GM23338 (cell line): ENCODE measurements around the gene GTPBP1. TPM values are rescaled to one million over a fixed set of nuclear protein-coding genes. Genes with fewer than 3 reads are reported as not detected.

Source experiments
- ATAC-seq: fragments of 200-7000 bp; cut with Tn5 transposase; 3 replicates; pipeline ENCODE4 v1.9.1; 2020
- DNase-seq: peaks from one replicate; pipeline ENCODE4 v3.0.0-alpha.2; 2015; ENCODE audit warnings: low spot score
- H2AFZ ChIP-seq: fragments of 200-600 bp; sonication (generic); 2 replicates; pipeline ENCODE4 v1.8.0; 2016; ENCODE audit warnings: antibody characterized with exemption, mild to moderate bottlenecking, moderate library complexity
- H3F3A ChIP-seq: fragments of 200-600 bp; sonication (generic); replicated peaks from 2 replicates; pipeline ENCODE4 v1.8.0; 2017; ENCODE audit warnings: antibody characterized with exemption, mixed run types, low read depth
- H3K27ac ChIP-seq: fragments of 200-600 bp; sonication (generic); 2 replicates; pipeline ENCODE4 v1.6.1; 2016; ENCODE audit warnings: low read depth
- H3K27me3 ChIP-seq: fragments of 200-600 bp; sonication (generic); 2 replicates; pipeline ENCODE4 v1.8.0; 2016; ENCODE audit warnings: mild to moderate bottlenecking, mixed run types, moderate library complexity; ENCODE audit not compliant: insufficient read depth
- H3K36me3 ChIP-seq: fragments of 200-600 bp; sonication (generic); 2 replicates; pipeline ENCODE4 v1.8.0; 2016; ENCODE audit warnings: mild to moderate bottlenecking; ENCODE audit not compliant: insufficient read depth
- H3K4me1 ChIP-seq: fragments of 200-600 bp; sonication (generic); 2 replicates; pipeline ENCODE4 v1.8.0; 2016; ENCODE audit warnings: mild to moderate bottlenecking, moderate library complexity; ENCODE audit not compliant: insufficient read depth
- H3K4me2 ChIP-seq: fragments of 200-600 bp; sonication (generic); 2 replicates; pipeline ENCODE4 v1.7.1; 2017; ENCODE audit warnings: mixed run types
- H3K4me3 ChIP-seq: fragments of 200-600 bp; sonication (generic); 2 replicates; pipeline ENCODE4 v1.6.1; 2016; ENCODE audit warnings: mixed run types
- H3K79me2 ChIP-seq: fragments of 200-600 bp; sonication (generic); replicated peaks from 2 replicates; pipeline ENCODE4 v1.8.0; 2017; ENCODE audit warnings: mild to moderate bottlenecking; ENCODE audit not compliant: insufficient read depth
- H3K9me2 ChIP-seq: fragments of 200-600 bp; sonication (generic); 2 replicates; pipeline ENCODE4 v1.8.0; 2017; ENCODE audit not compliant: insufficient read depth
- H4K20me1 ChIP-seq: fragments of 200-600 bp; sonication (generic); replicated peaks from 2 replicates; pipeline ENCODE4 v1.8.0; 2017; ENCODE audit warnings: mild to moderate bottlenecking; ENCODE audit not compliant: insufficient read depth
- H3K27ac Mint-ChIP-seq: 2 replicates; pipeline ENCODE4 v1.8.0; 2020; ENCODE audit warnings: inconsistent platforms, mild to moderate bottlenecking, moderate library complexity, mixed read lengths
- H3K27me3 Mint-ChIP-seq: 3 replicates; pipeline ENCODE4 v1.8.0; 2022; ENCODE audit warnings: low read depth, mild to moderate bottlenecking, moderate library complexity, mixed read lengths, inconsistent platforms; ENCODE audit not compliant: insufficient read depth, poor library complexity
- H3K36me3 Mint-ChIP-seq: 3 replicates; pipeline ENCODE4 v1.8.0; 2021; ENCODE audit warnings: low read depth, mild to moderate bottlenecking, inconsistent platforms, moderate library complexity, mixed read lengths
- H3K4me1 Mint-ChIP-seq: 3 replicates; pipeline ENCODE4 v1.8.0; 2020; ENCODE audit warnings: mild to moderate bottlenecking, inconsistent platforms, mixed read lengths
- H3K4me3 Mint-ChIP-seq: 3 replicates; pipeline ENCODE4 v1.8.0; 2021; ENCODE audit warnings: moderate library complexity, mild to moderate bottlenecking, inconsistent platforms, mixed read lengths
- H3K9me3 Mint-ChIP-seq: 3 replicates; pipeline ENCODE4 v1.8.0; 2020; ENCODE audit warnings: moderate library complexity, mild to moderate bottlenecking, inconsistent platforms, mixed read lengths
- CREB1 ChIP-seq: fragments of 250-450 bp; sonication (Bioruptor Pico); IDR thresholded peaks from 2 replicates; pipeline ENCODE4 v1.5.0; 2020; ENCODE audit warnings: low read depth, mild to moderate bottlenecking, moderate library complexity
- EZH2 ChIP-seq: fragments of 200-600 bp; sonication (generic); IDR thresholded peaks from one replicate; pipeline ENCODE4 v1.8.0; 2017; ENCODE audit warnings: antibody characterized with exemption, mild to moderate bottlenecking, low read depth; ENCODE audit not compliant: unreplicated experiment
- EZH2phosphoT487 ChIP-seq: fragments of 200-600 bp; sonication (generic); IDR thresholded peaks from one replicate; pipeline ENCODE4 v1.8.1; 2018; ENCODE audit warnings: antibody characterized with exemption; ENCODE audit not compliant: unreplicated experiment
- JUNB ChIP-seq: IDR thresholded peaks from one replicate; pipeline ENCODE4 v1.6.1; 2016; ENCODE audit warnings: antibody characterized with exemption; ENCODE audit not compliant: unreplicated experiment
- NANOG ChIP-seq: IDR thresholded peaks from 2 replicates; pipeline ENCODE4 v1.6.1; 2016; ENCODE audit warnings: antibody characterized with exemption, borderline replicate concordance
- POLR2AphosphoS5 ChIP-seq: IDR thresholded peaks from 2 replicates; pipeline ENCODE4 v1.6.1; 2016; ENCODE audit warnings: antibody characterized with exemption, low read depth
- REST ChIP-seq: IDR thresholded peaks from one replicate; pipeline ENCODE4 v1.6.1; 2018; ENCODE audit warnings: antibody characterized with exemption; ENCODE audit not compliant: unreplicated experiment
- STAT1 ChIP-seq: IDR thresholded peaks from one replicate; pipeline ENCODE4 v1.6.1; 2016; ENCODE audit warnings: antibody characterized with exemption; ENCODE audit not compliant: unreplicated experiment
- ZNF114 ChIP-seq: fragments of 250-450 bp; sonication (Bioruptor Pico); IDR thresholded peaks from 2 replicates; pipeline ENCODE4 v1.5.0; 2020; ENCODE audit warnings: mild to moderate bottlenecking, moderate library complexity
- ZNF331 ChIP-seq: fragments of 250-450 bp; sonication (Bioruptor Pico); IDR thresholded peaks from 2 replicates; pipeline ENCODE4 v1.5.0; 2020; ENCODE audit warnings: low read depth, mild to moderate bottlenecking, moderate library complexity
- ZNF462 ChIP-seq: fragments of 250-450 bp; sonication (Bioruptor Pico); IDR thresholded peaks from 2 replicates; pipeline ENCODE4 v1.5.0; 2020; ENCODE audit warnings: mild to moderate bottlenecking, moderate library complexity
- polyA plus RNA-seq: library from polyadenylated mRNA; unstranded; fragments of >200 nt; fragmentation: Nextera tagmentation; extraction: Ambion mirVana; gene quantifications from 2 replicates; pipeline ENCODE4 v1.2.1, GENCODE V29; 2016
- total RNA-seq: library from RNA; depleted of rRNA; stranded (reverse); fragments of >200 nt; shearing (Covaris generic); gene quantifications from 2 replicates; pipeline ENCODE4 v1.2.3, GENCODE V29; 2014
- TF ChIP-seq, protein P1 (sequence below): IDR thresholded peaks from 2 replicates; pipeline ENCODE4 v1.6.1; 2016; ENCODE audit warnings: antibody characterized with exemption
- TF ChIP-seq, protein P2 (sequence below), 2 experiments: fragments of 200-600 bp in 1 of 2; sonication (generic) in 1 of 2; conservative IDR thresholded peaks; 2 replicates each; pipeline versions ENCODE4 v1.5.1 to v1.6.1; 2016 to 2017; ENCODE audit warnings: antibody characterized with exemption in 2 of 2, low read depth in 2 of 2, mild to moderate bottlenecking in 2 of 2, moderate library complexity in 1 of 2

Gene GTPBP1
- total and polyA plus RNA-seq, 2 experiments from 2014 or later: 27.2 to 88.4 TPM

- Histone ChIP-seq H3K27ac (no peak overlapping the region), H3K4me1 (no peaks in the 10 kb centered on the region), H3K36me3 (no peaks in the 10 kb centered on the region), H3K79me2 (no peaks in the 10 kb centered on the region), H3K9me2 (no peaks in the 10 kb centered on the region), H4K20me1 (peaks cover 4% of the 10 kb centered on the region; the same call in 1 of the 2 replicates), H3K27me3 (no peaks in the 10 kb centered on the region), H3K4me3 (no peak overlapping the region), H3K4me2 (no peak overlapping the region), H2AFZ (no peak overlapping the region), H3F3A (no peaks in the 10 kb centered on the region)
- Mint-ChIP-seq H3K4me3 (no peak overlapping the region), H3K27ac (no peak overlapping the region), H3K4me1 (no peaks in the 10 kb centered on the region; the same call in 1 of the 3 replicates), H3K9me3 (no peaks in the 10 kb centered on the region; the same call in 2 of the 3 replicates), H3K36me3 (peaks cover 28% of the 10 kb centered on the region; the same call in 2 of the 3 replicates), H3K27me3 (peaks cover 17% of the 10 kb centered on the region)
- DNase-seq: no peak
- TF ChIP-seq CREB1 (no peak), REST (no peak), ZNF331 (CRISPR knock-in tag) (no peak), POLR2AphosphoS5 (no peak), STAT1 (no peak), ZNF114 (no peak), EZH2 (no peak), JUNB (no peak), NANOG (no peak), ZNF462 (no peak), EZH2phosphoT487 (no peak)
- TF ChIP-seq, protein P1, sequence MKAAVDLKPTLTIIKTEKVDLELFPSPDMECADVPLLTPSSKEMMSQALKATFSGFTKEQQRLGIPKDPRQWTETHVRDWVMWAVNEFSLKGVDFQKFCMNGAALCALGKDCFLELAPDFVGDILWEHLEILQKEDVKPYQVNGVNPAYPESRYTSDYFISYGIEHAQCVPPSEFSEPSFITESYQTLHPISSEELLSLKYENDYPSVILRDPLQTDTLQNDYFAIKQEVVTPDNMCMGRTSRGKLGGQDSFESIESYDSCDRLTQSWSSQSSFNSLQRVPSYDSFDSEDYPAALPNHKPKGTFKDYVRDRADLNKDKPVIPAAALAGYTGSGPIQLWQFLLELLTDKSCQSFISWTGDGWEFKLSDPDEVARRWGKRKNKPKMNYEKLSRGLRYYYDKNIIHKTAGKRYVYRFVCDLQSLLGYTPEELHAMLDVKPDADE: no peak
- TF ChIP-seq, protein P2, sequence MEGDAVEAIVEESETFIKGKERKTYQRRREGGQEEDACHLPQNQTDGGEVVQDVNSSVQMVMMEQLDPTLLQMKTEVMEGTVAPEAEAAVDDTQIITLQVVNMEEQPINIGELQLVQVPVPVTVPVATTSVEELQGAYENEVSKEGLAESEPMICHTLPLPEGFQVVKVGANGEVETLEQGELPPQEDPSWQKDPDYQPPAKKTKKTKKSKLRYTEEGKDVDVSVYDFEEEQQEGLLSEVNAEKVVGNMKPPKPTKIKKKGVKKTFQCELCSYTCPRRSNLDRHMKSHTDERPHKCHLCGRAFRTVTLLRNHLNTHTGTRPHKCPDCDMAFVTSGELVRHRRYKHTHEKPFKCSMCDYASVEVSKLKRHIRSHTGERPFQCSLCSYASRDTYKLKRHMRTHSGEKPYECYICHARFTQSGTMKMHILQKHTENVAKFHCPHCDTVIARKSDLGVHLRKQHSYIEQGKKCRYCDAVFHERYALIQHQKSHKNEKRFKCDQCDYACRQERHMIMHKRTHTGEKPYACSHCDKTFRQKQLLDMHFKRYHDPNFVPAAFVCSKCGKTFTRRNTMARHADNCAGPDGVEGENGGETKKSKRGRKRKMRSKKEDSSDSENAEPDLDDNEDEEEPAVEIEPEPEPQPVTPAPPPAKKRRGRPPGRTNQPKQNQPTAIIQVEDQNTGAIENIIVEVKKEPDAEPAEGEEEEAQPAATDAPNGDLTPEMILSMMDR (conservative IDR thresholded peaks at IDR 0.05; ENCODE audit: low read depth in 2 of 2): no peak
- no peak for ATAC-seq
Observed at GRCh38 chr22:38741166-38741565, 35.4 kb downstream of the GTPBP1 start.
